GM12878 (cell line): Measurements from ENCODE around the gene UBQLN1. TPM values are rescaled to one million over a fixed set of nuclear protein-coding genes. Genes with fewer than 3 reads are reported as not detected.

Source experiments
- ASH2L ChIP-seq: fragments of 300-600, 200-600 bp; sonication (generic); IDR thresholded peaks from 2 replicates; pipeline ENCODE4 v1.6.1; 2017; ENCODE audit warnings: low read depth, mild to moderate bottlenecking, borderline replicate concordance
- BACH1 ChIP-seq: fragments of 450-650 bp; IDR thresholded peaks from 2 replicates; pipeline ENCODE4 v1.6.1; 2017; ENCODE audit warnings: mild to moderate bottlenecking, borderline replicate concordance
- CEBPB ChIP-seq, 2 experiments: fragments of 150-350 bp in 1 of 2; IDR thresholded peaks; 2 replicates each; pipeline ENCODE4 v1.6.1; 2012 to 2014; ENCODE audit warnings: low read depth in 2 of 2, low read length in 2 of 2, borderline replicate concordance in 1 of 2, inconsistent platforms in 1 of 2
- CHD2 ChIP-seq: IDR thresholded peaks from 2 replicates; pipeline ENCODE4 v1.6.1; 2011; ENCODE audit warnings: low read depth, low read length, improper control_type of control experiment, borderline replicate concordance
- EGR1 ChIP-seq, 2 experiments: IDR thresholded peaks; 1 replicate in 1 of 2; 2 replicates in 1 of 2; pipeline ENCODE4 v1.6.1; 2011 to 2012; ENCODE audit warnings: low read depth in 2 of 2, low read length in 2 of 2, borderline replicate concordance in 1 of 2, mild to moderate bottlenecking in 1 of 2, moderate library complexity in 1 of 2
- FOXK2 ChIP-seq: fragments of 450-650 bp; IDR thresholded peaks from 2 replicates; pipeline ENCODE4 v1.6.1; 2017; ENCODE audit warnings: mild to moderate bottlenecking, moderate library complexity
- GATAD2B ChIP-seq: fragments of 450-650 bp; conservative IDR thresholded peaks from 2 replicates; pipeline ENCODE4 v1.6.1; 2017; ENCODE audit warnings: low read depth, mild to moderate bottlenecking, moderate library complexity
- JUNB ChIP-seq: IDR thresholded peaks from 2 replicates; pipeline ENCODE4 v1.6.1; 2016; ENCODE audit warnings: antibody characterized with exemption, mild to moderate bottlenecking
- KDM1A ChIP-seq: fragments of 200-600 bp; sonication (generic); IDR thresholded peaks from 2 replicates; pipeline ENCODE4 v1.6.1; 2016; ENCODE audit warnings: borderline replicate concordance
- LARP7 ChIP-seq: fragments of 450-650 bp; IDR thresholded peaks from 2 replicates; pipeline ENCODE4 v1.6.1; 2017; ENCODE audit warnings: mild to moderate bottlenecking
- NFYA ChIP-seq: IDR thresholded peaks from 2 replicates; pipeline ENCODE4 v1.6.1; 2011; ENCODE audit warnings: low read depth, mild to moderate bottlenecking, low read length, improper control_type of control experiment, borderline replicate concordance
- PAX8 ChIP-seq: fragments of 450-650 bp; IDR thresholded peaks from 2 replicates; pipeline ENCODE4 v1.6.1; 2017; ENCODE audit warnings: mild to moderate bottlenecking, moderate library complexity
- REST ChIP-seq: IDR thresholded peaks from 2 replicates; pipeline ENCODE4 v1.6.1; 2012; ENCODE audit warnings: mild to moderate bottlenecking, low read depth, low read length
- SIN3A ChIP-seq: IDR thresholded peaks from 2 replicates; pipeline ENCODE4 v1.6.1; 2012; ENCODE audit warnings: low read depth, low read length, improper control_type of control experiment
- SIX5 ChIP-seq: IDR thresholded peaks from 2 replicates; pipeline ENCODE4 v1.6.1; 2011; ENCODE audit warnings: mild to moderate bottlenecking, low read depth, low read length, moderate library complexity; ENCODE audit not compliant: severe bottlenecking
- SKIL ChIP-seq: fragments of 450-650 bp; IDR thresholded peaks from 2 replicates; pipeline ENCODE4 v1.6.1; 2017; ENCODE audit warnings: mild to moderate bottlenecking, low read depth, inconsistent platforms; ENCODE audit not compliant: poor library complexity, severe bottlenecking
- SUPT20H ChIP-seq: IDR thresholded peaks from 2 replicates; pipeline ENCODE4 v1.6.1; 2011; ENCODE audit warnings: low read depth, mild to moderate bottlenecking, low read length, moderate library complexity, borderline replicate concordance; ENCODE audit not compliant: control insufficient read depth
- YBX1 ChIP-seq: fragments of 450-650 bp; IDR thresholded peaks from 2 replicates; pipeline ENCODE4 v1.6.1; 2016; ENCODE audit warnings: antibody characterized with exemption
- ZBTB40 ChIP-seq: fragments of 450-650 bp; IDR thresholded peaks from 2 replicates; pipeline ENCODE4 v1.6.1; 2016; ENCODE audit warnings: mild to moderate bottlenecking, moderate library complexity, borderline replicate concordance
- ZSCAN29 ChIP-seq: fragments of 450-650 bp; IDR thresholded peaks from 2 replicates; pipeline ENCODE4 v1.6.1; 2017; ENCODE audit warnings: mild to moderate bottlenecking, moderate library complexity
- polyA plus RNA-seq, 11 experiments: library from polyadenylated mRNA; depleted of rRNA in 4 of 11; unstranded in 6 of 11; stranded (reverse) in 5 of 11; fragments of >200 nt; fragmentation: Nextera tagmentation in 4 of 11; fragmentation: Illumina TruSeq in 1 of 11; extraction: Ambion mirVana in 4 of 11; extraction: Trizol in 1 of 11; gene quantifications; 1 replicate in 1 of 11; 2 replicates in 10 of 11; pipeline versions ENCODE4 v1.2.1 to v1.2.3, GENCODE V29; 2011 to 2016; ENCODE audit warnings: inconsistent platforms in 2 of 11, missing spikeins in 2 of 11, low read depth in 1 of 11
- total RNA-seq, 4 experiments: library from RNA; depleted of rRNA in 3 of 4; stranded (reverse); fragments of >200 nt in 3 of 4; fragmentation: Illumina TruSeq in 1 of 4; extraction: Trizol in 1 of 4; gene quantifications; 2 replicates each; pipeline versions ENCODE4 v1.2.1 to v1.2.3, GENCODE V29; 2013 to 2021

UBQLN1 gene
- total and polyA plus RNA-seq, 10 of the 15 experiments (the other 5 are each of a cell fraction or from before 2014, with no cell fraction given): 12.4 to 118 (median 66.1) TPM

- TF ChIP-seq ZBTB40: no peak
- TF ChIP-seq PAX8: no peak
- no peak for TF ChIP-seq CEBPB (IDR thresholded peaks at IDR 0.05; ENCODE audit: borderline replicate concordance in 1 of 2, low read depth in 2 of 2, low read length in 2 of 2)
- no peak for TF ChIP-seq SIN3A
- no peak for TF ChIP-seq SKIL
- TF ChIP-seq SIX5: no peak
- TF ChIP-seq YBX1: no peak
- 0 out of 2 replicates have a peak, but pooled peaks have one; percentile 55 for TF ChIP-seq BACH1
- no peak for TF ChIP-seq FOXK2
- TF ChIP-seq REST: no peak
- TF ChIP-seq NFYA: no peak
- peak; percentile 94 for TF ChIP-seq GATAD2B
- no peak for TF ChIP-seq CHD2
- TF ChIP-seq JUNB: no peak
- peak; percentile 76 for TF ChIP-seq LARP7
- no peak; a peak in 1 of 3 replicates for TF ChIP-seq EGR1 (IDR thresholded peaks at IDR 0.05; ENCODE audit: borderline replicate concordance in 1 of 2, low read depth in 2 of 2, low read length in 2 of 2)
- TF ChIP-seq ZSCAN29: no peak
- no peak for TF ChIP-seq ASH2L
- no peak for TF ChIP-seq KDM1A
- TF ChIP-seq SUPT20H: no peak
These were observed 84.6 kb downstream of the UBQLN1 start, which contains the start of gene IDNK (continued) for GRCh38 chr9:83622939-83623678.
